SK-N-SH treated with all-trans-retinoic acid at 6 μM for 48 hours (cell line): ENCODE measurements around the gene PTPRF.

ENCODE experiments used
- ATAC-seq: fragments of 200-7000 bp; cut with Tn5 transposase; 3 replicates; pipeline ENCODE4 v1.9.1; 2020; ENCODE audit warnings: mild to moderate bottlenecking, moderate library complexity
- ARNTL ChIP-seq: fragments of 450-650 bp; formaldehyde crosslinking; IDR thresholded peaks from 2 replicates; pipeline ENCODE4 v1.5.0; 2020; ENCODE audit warnings: low read depth, mild to moderate bottlenecking, moderate library complexity, borderline replicate concordance
- BACH2 ChIP-seq: fragments of 250-450 bp; sonication (Bioruptor Pico); IDR thresholded peaks from 2 replicates; pipeline ENCODE4 v1.9.0; 2021; ENCODE audit warnings: mild to moderate bottlenecking, borderline replicate concordance
- CSDC2 ChIP-seq: fragments of 250-450 bp; sonication (Bioruptor Pico); IDR thresholded peaks from 2 replicates; pipeline ENCODE4 v1.5.0; 2020; ENCODE audit warnings: mild to moderate bottlenecking, moderate library complexity
- GLIS3 ChIP-seq: fragments of 250-450 bp; sonication (Bioruptor Pico); IDR thresholded peaks from 2 replicates; pipeline ENCODE4 v1.5.0; 2020; ENCODE audit warnings: mild to moderate bottlenecking, moderate library complexity
- ISL1 ChIP-seq: fragments of 250-450 bp; sonication (Bioruptor Pico); IDR thresholded peaks from 2 replicates; pipeline ENCODE4 v2.1.2; 2022; ENCODE audit warnings: mild to moderate bottlenecking, moderate library complexity
- OSR1 ChIP-seq: fragments of 250-450 bp; sonication (Bioruptor Pico); IDR thresholded peaks from 2 replicates; pipeline ENCODE4 v1.8.0; 2022; ENCODE audit warnings: moderate library complexity, mild to moderate bottlenecking, inconsistent platforms
- PPARA ChIP-seq: fragments of 250-450 bp; sonication (Bioruptor Pico); IDR thresholded peaks from 2 replicates; pipeline ENCODE4 v1.5.0; 2020; ENCODE audit warnings: mild to moderate bottlenecking, borderline replicate concordance
- RARB ChIP-seq: fragments of 250-450 bp; sonication (Bioruptor Pico); IDR thresholded peaks from 2 replicates; pipeline ENCODE4 v1.8.0; 2021; ENCODE audit warnings: mild to moderate bottlenecking, moderate library complexity
- TCF4 ChIP-seq: fragments of 250-450 bp; sonication (Bioruptor Pico); IDR thresholded peaks from 2 replicates; pipeline ENCODE4 v1.8.0; 2021; ENCODE audit warnings: mild to moderate bottlenecking, moderate library complexity, borderline replicate concordance
- ZC3H10 ChIP-seq: fragments of 250-450 bp; sonication (Bioruptor Pico); IDR thresholded peaks from 2 replicates; pipeline ENCODE4 v1.5.1; 2021; ENCODE audit warnings: mild to moderate bottlenecking, moderate library complexity
- ZFP3 ChIP-seq: fragments of 250-450 bp; sonication (Bioruptor Pico); IDR thresholded peaks from 2 replicates; pipeline ENCODE4 v1.5.0; 2020; ENCODE audit warnings: mild to moderate bottlenecking, moderate library complexity
- ZFP30 ChIP-seq: fragments of 450-650 bp; formaldehyde crosslinking; IDR thresholded peaks from 2 replicates; pipeline ENCODE4 v1.5.0; 2022; ENCODE audit warnings: mild to moderate bottlenecking, moderate library complexity
- ZNF565 ChIP-seq: fragments of 450-650 bp; formaldehyde crosslinking; conservative IDR thresholded peaks from 2 replicates; pipeline ENCODE4 v1.5.0; 2020; ENCODE audit warnings: low read depth, mild to moderate bottlenecking, moderate library complexity
- ZNF70 ChIP-seq: fragments of 450-650 bp; formaldehyde crosslinking; IDR thresholded peaks from 2 replicates; pipeline ENCODE4 v1.5.0; 2020; ENCODE audit warnings: mild to moderate bottlenecking, moderate library complexity
- ZNF8 ChIP-seq: fragments of 450-650 bp; formaldehyde crosslinking; IDR thresholded peaks from 2 replicates; pipeline ENCODE4 v1.5.0; 2020; ENCODE audit warnings: mild to moderate bottlenecking, moderate library complexity
- TF ChIP-seq, protein P1 (sequence below): fragments of 250-450 bp; sonication (Bioruptor Pico); IDR thresholded peaks from 2 replicates; pipeline ENCODE4 v1.8.0; 2021; ENCODE audit warnings: low read depth, mild to moderate bottlenecking, moderate library complexity, borderline replicate concordance
- TF ChIP-seq, protein P2 (sequence below): fragments of 250-450 bp; sonication (Bioruptor Pico); IDR thresholded peaks from 2 replicates; pipeline ENCODE4 v1.5.1; 2020; ENCODE audit warnings: low read depth, mild to moderate bottlenecking, moderate library complexity
- TF ChIP-seq, protein P3 (sequence below): fragments of 250-450 bp; sonication (Bioruptor Pico); IDR thresholded peaks from 2 replicates; pipeline ENCODE4 v1.5.1; 2021; ENCODE audit warnings: mild to moderate bottlenecking, moderate library complexity

PTPRF gene

DNA sequence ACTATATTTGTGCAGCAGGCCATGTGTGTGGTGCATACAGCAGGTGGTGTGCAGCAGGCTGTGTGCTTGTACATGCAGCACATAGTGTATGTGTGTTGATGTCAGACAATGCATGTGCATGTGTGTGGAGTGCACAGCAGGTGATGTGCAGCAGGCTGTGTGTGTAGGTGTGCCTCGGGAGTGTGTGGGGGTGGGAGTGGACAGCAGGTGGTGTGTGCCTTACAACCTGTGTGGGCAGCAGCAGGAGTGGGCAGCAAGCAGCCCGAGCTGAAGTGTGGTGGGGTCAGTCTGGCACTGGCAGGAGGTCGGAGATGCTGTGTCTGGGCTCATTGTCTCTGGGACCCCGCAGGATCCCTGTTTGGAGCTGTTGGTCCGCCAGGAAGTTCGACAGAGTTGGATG lies 29.6 kb downstream of the PTPRF start:
- no peak for TF ChIP-seq ARNTL (CRISPR knock-in tag)
- no peak for TF ChIP-seq RARB (CRISPR knock-in tag)
- no peak for TF ChIP-seq ZNF565 (CRISPR knock-in tag)
- TF ChIP-seq ZC3H10 (CRISPR knock-in tag), result no peak
- no peak for TF ChIP-seq ZNF8 (CRISPR knock-in tag)
- TF ChIP-seq, protein P1, sequence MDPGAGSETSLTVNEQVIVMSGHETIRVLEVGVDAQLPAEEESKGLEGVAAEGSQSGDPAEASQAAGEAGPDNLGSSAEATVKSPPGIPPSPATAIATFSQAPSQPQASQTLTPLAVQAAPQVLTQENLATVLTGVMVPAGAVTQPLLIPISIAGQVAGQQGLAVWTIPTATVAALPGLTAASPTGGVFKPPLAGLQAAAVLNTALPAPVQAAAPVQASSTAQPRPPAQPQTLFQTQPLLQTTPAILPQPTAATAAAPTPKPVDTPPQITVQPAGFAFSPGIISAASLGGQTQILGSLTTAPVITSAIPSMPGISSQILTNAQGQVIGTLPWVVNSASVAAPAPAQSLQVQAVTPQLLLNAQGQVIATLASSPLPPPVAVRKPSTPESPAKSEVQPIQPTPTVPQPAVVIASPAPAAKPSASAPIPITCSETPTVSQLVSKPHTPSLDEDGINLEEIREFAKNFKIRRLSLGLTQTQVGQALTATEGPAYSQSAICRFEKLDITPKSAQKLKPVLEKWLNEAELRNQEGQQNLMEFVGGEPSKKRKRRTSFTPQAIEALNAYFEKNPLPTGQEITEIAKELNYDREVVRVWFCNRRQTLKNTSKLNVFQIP (CRISPR knock-in tag), result no peak
- TF ChIP-seq TCF4 (CRISPR knock-in tag), result no peak
- TF ChIP-seq ZNF70 (CRISPR knock-in tag), result no peak
- no peak for TF ChIP-seq ZFP3 (CRISPR knock-in tag)
- no peak for ATAC-seq

DNA sequence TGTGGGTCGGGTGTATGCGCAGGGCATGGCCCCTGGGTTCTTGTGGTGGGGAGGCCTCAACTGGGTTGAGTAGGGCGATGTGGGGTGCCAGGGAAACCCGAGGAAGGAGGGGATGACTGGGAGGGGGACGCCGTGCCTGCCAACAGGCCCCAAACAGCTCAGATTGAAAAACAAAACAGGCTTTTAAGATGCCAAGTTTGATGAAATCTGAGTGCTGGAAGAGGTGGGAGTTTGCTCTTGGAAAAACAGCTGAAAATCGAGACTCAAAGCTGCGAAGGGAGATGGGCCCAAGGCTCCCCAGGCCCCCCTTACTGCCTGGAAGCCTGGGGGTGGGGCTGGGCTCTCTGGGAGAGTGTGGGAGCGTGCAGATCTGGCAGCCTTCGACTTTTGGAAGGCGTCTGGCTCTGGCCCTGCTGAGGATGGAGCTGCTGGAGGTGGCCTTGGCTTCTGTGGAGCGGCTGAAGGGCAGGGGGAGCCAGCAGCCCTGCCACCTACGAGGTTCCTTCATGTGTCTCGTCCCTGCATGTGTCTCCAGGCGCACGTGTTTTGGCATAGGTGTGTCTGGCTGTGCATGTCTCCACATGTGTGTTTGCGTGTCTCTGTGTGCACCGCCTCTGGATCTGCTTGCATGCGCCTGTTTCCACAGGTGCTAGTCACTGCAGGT lies 33.3 kb downstream of the PTPRF start:
- TF ChIP-seq, protein P1 (CRISPR knock-in tag), result no peak
- no peak for TF ChIP-seq CSDC2 (CRISPR knock-in tag)
- no peak for TF ChIP-seq ZNF8 (CRISPR knock-in tag)
- TF ChIP-seq, protein P2, sequence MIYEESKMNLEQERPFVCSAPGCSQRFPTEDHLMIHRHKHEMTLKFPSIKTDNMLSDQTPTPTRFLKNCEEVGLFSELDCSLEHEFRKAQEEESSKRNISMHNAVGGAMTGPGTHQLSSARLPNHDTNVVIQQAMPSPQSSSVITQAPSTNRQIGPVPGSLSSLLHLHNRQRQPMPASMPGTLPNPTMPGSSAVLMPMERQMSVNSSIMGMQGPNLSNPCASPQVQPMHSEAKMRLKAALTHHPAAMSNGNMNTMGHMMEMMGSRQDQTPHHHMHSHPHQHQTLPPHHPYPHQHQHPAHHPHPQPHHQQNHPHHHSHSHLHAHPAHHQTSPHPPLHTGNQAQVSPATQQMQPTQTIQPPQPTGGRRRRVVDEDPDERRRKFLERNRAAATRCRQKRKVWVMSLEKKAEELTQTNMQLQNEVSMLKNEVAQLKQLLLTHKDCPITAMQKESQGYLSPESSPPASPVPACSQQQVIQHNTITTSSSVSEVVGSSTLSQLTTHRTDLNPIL, result no peak
- TF ChIP-seq ZNF70 (CRISPR knock-in tag), result no peak
- TF ChIP-seq, protein P3, sequence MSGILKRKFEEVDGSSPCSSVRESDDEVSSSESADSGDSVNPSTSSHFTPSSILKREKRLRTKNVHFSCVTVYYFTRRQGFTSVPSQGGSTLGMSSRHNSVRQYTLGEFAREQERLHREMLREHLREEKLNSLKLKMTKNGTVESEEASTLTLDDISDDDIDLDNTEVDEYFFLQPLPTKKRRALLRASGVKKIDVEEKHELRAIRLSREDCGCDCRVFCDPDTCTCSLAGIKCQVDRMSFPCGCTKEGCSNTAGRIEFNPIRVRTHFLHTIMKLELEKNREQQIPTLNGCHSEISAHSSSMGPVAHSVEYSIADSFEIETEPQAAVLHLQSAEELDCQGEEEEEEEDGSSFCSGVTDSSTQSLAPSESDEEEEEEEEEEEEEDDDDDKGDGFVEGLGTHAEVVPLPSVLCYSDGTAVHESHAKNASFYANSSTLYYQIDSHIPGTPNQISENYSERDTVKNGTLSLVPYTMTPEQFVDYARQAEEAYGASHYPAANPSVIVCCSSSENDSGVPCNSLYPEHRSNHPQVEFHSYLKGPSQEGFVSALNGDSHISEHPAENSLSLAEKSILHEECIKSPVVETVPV (CRISPR knock-in tag), result no peak
- no peak for TF ChIP-seq GLIS3 (CRISPR knock-in tag)
- TF ChIP-seq OSR1 (CRISPR knock-in tag), result no peak
- TF ChIP-seq ISL1, result no peak
- no peak for TF ChIP-seq PPARA
- TF ChIP-seq ZNF565 (CRISPR knock-in tag), result no peak
- TF ChIP-seq, all 23 proteins: peak for 0
- ATAC-seq, result peak; percentile 17; the same call in 2 of the 3 replicates

DNA sequence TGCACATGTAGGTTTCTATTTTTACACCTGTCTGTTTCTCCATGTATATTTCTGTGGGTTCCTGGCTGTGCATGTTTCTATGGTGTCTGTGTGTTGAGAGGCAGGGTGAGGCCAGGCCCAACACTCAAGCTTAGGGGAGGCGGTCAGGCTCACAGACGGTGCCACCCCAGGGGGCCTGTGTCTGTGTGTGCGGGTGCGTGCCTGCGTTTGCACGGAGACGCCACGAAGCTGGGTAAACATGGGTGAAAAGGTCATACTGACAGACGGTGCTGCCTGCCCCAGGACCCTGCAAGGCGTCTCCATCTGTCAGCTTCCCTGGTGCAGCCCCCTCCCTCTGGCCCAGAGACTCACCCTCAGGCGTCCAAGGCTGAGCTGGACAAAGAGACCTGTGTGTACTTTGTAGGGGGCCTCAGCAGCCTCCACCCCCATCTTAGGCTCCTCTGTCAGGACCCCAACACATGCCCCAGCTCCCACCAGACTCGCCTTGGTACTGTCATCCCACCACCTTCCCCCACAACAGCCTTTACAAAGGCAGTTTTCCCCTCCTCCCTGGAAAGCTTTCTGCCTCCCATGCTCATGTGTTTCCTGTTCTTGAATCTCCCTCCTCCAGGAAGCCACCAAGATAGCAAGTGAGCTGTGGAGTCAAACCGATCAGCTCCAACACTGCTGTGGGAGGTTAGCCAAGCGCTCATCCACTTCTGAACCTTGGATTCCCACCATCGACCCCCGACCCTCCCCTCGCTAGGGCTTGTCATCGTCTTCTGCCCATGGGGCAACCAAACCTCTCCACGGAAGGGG lies 34.1 kb downstream of the PTPRF start:
- no peak for ATAC-seq
- TF ChIP-seq ZNF70 (CRISPR knock-in tag), result 0 out of 2 replicates have a peak, but pooled peaks have one; percentile 56
- TF ChIP-seq, protein P1 (CRISPR knock-in tag), result no peak

DNA sequence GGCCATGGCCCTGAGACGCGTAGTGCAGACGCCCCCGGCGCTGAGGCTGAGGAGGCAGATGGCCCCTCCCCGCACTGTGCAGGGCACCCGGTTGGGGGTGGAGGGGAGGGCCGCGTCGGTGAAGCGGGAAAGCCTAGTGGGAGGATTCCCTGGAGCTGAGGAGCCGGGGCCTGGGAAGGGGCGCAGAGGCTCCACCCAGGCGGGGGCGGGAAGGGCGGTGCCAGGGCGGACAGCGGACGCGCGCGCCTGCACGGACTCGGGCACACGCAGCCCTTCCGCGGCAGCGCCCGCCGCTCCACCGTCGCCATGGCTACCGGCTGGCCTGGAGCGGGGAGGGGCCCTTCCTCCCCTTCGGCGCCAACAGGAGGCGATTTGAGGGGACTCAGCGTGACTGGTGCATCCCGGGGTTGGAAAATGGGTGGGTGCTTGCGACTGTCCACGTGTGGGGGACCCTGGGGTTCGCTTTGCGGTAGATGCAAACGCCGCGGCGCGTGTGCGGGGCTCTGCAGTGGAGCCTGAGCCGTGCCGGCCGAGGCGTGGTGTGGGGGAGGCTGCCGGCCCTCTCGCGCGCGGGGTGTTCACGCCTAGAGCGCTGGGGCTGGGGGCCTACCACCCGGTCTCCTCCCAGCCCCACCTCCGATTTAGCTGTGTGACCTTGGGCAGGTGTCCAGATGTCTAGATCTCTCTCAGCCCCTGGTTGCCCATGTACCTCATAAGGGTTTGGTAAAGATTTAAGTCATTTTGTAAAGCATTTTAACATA lies 35.1 kb downstream of the PTPRF start:
- ATAC-seq, result peak; percentile 82
- TF ChIP-seq CSDC2 (CRISPR knock-in tag) (no peak), BACH2 (CRISPR knock-in tag) (no peak), ISL1 (no peak), ZFP3 (CRISPR knock-in tag) (no peak), ZNF8 (CRISPR knock-in tag) (no peak), ZFP30 (CRISPR knock-in tag) (no peak), OSR1 (CRISPR knock-in tag) (no peak), ZC3H10 (CRISPR knock-in tag) (no peak), ZNF565 (CRISPR knock-in tag) (no peak), PPARA (no peak)
- TF ChIP-seq, protein P3 (CRISPR knock-in tag), result no peak
- TF ChIP-seq, protein P1 (CRISPR knock-in tag), result no peak
